VCaP (cell line): Measurements from ENCODE around the gene GAS7.
A peak's percentile ranks its signal among the peaks of the same experiment; 100 is the strongest.

Experiments used
- H3K27ac ChIP-seq: fragments of 450-650 bp; 2 replicates; pipeline ENCODE4 v1.5.1; 2017
- CTCF ChIP-seq: fragments of 450-650 bp; conservative IDR thresholded peaks from 2 replicates; pipeline ENCODE4 v1.5.1; 2017; ENCODE audit warnings: mild to moderate bottlenecking, moderate library complexity

The GAS7 gene

GRCh38 chr17:9908649-9909042, 289.8 kb downstream of the GAS7 start:
- no peak overlapping the region for H3K27ac ChIP-seq

GRCh38 chr17:9907883-9908648, 290.3 kb downstream of the GAS7 start:
- no peak overlapping the region for H3K27ac ChIP-seq
- no peak for TF ChIP-seq CTCF

More at GRCh38 chr17:9908649-9909042, 289.8 kb downstream of the GAS7 start:
- no peak for TF ChIP-seq CTCF

GRCh38 chr17:9907131-9907530, 291.3 kb downstream of the GAS7 start:
- no peak overlapping the region for H3K27ac ChIP-seq
- TF ChIP-seq CTCF = no peak

- H3K27ac ChIP-seq = no peak overlapping the region
- no peak for TF ChIP-seq CTCF
Measured at GRCh38 chr17:9906616-9907015, 291.8 kb downstream of the GAS7 start.

GRCh38 chr17:9905902-9906301, 292.5 kb downstream of the GAS7 start:
- TF ChIP-seq CTCF = peak; percentile 51

GRCh38 chr17:9905078-9905415, 293.4 kb downstream of the GAS7 start, which contains the start of gene RCVRN:
Gene RCVRN, minus strand, starts transcription at chr17:9905271. Its CDS starts 91 bp downstream, at chr17:9905180.
- no peak within 1 kb of the TSS for H3K27ac ChIP-seq
- TF ChIP-seq CTCF = no peak

More at GRCh38 chr17:9905902-9906301, 292.5 kb downstream of the GAS7 start:
- H3K27ac ChIP-seq = no peak overlapping the region

- H3K27ac ChIP-seq = no peak overlapping the region
- TF ChIP-seq CTCF = no peak
Measured at GRCh38 chr17:9904277-9905077, 293.9 kb downstream of the GAS7 start.
